ENCODE measurements around the gene LCA5L. TPM values are rescaled to one million over a fixed set of nuclear protein-coding genes. Genes with fewer than 3 reads are reported as not detected.

Gene LCA5L
- total and polyA plus RNA-seq, 2 of the 13 experiments (the other 11 are each of a cell fraction or from before 2014, with no cell fraction given): 0.13 to 0.55 TPM

GRCh38 chr21:39379986-39380891 lies 65.3 kb downstream of the LCA5L start (continued):
- TF ChIP-seq, protein P1, sequence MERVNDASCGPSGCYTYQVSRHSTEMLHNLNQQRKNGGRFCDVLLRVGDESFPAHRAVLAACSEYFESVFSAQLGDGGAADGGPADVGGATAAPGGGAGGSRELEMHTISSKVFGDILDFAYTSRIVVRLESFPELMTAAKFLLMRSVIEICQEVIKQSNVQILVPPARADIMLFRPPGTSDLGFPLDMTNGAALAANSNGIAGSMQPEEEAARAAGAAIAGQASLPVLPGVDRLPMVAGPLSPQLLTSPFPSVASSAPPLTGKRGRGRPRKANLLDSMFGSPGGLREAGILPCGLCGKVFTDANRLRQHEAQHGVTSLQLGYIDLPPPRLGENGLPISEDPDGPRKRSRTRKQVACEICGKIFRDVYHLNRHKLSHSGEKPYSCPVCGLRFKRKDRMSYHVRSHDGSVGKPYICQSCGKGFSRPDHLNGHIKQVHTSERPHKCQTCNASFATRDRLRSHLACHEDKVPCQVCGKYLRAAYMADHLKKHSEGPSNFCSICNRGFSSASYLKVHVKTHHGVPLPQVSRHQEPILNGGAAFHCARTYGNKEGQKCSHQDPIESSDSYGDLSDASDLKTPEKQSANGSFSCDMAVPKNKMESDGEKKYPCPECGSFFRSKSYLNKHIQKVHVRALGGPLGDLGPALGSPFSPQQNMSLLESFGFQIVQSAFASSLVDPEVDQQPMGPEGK (CRISPR knock-in tag; IDR thresholded peaks at IDR 0.05): 0 out of 2 replicates have a peak, but pooled peaks have one; percentile 11

DNA sequence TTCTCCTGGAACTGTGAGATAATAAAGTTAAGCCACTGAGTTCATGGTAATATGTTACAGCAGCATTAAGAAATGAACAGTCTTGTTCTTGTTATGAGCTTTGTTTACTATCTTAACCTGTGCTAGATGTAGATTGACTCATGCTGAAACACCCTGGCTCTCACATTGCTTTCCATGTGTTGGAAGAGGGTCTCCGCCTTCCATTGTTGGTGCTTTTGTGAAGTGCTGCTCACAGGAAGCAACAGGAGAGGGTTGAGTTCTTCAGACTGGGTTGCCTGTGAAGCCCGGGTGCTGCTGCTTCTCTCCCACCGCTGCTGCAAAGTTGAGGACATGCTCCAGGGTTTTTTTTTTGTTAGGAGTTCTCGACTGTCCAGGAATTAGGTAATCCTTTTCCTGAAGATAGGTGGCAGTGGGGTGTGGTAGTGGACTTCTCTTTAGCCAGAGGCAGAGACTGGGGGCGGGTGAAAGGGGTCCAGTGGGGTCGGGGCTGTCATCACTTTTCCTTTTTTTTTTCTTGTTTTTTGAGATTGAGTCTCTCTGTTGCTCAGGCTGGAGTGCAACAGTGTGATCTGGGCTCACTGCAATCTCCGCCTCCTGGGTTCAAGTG lies 68.0 kb downstream of the LCA5L start:
- intact Hi-C loops (cut with micrococcal nuclease; ENCODE audit: unreplicated experiment) (no loop called here), in situ Hi-C loops (cut with HindIII; ENCODE audit: extremely low pct_ligation_motif_present, low pct_unique_long_range_greater_than_20kb) (no loop called here)
- H3K4me1 ChIP-seq (ENCODE audit: insufficient read depth, low read length): peaks cover 45% of the 10 kb centered on the region
- H3K79me2 ChIP-seq (ENCODE audit: insufficient read depth, low read length): peaks cover 18% of the 10 kb centered on the region
- peak overlapping the region; percentile 65 for H3K4me2 ChIP-seq (ENCODE audit: low read depth, low read length)
- H3K36me3 ChIP-seq (replicated peaks in 1 of 2; ENCODE audit: control insufficient read depth in 1 of 2, insufficient read depth in 2 of 2, low read length in 2 of 2): no peaks in the 10 kb centered on the region
- POLR2A ChIA-PET: interaction anchor here (1.1 to 1.4 kb wide), 2 partner anchors 8 to 10 kb away, joined by 3 to 4 read pairs; no protein-coding TSS in a partner anchor
- ATAC-seq (no peak), FAIRE-seq (no peak), DNase-seq (ENCODE audit: low spot score) (peak; percentile 20)
- peak overlapping the region; percentile 98 for H2AFZ ChIP-seq (ENCODE audit: low read length)
- no peak overlapping the region for H3K27ac ChIP-seq (ENCODE audit: extremely low read length, insufficient read depth, low read length)
- no peaks in the 10 kb centered on the region; a peak in 1 of 5 replicates for H3K27me3 ChIP-seq (ENCODE audit: control insufficient read depth in 1 of 2, insufficient read depth in 2 of 2, low read length in 2 of 2)
- BruUV-seq (replicated peaks): no TSS peak
- peak overlapping the region; percentile 51; the same call in 1 of the 2 replicates for H3K9ac ChIP-seq (ENCODE audit: insufficient read depth, low read depth, low read length)
- 29% methylated on average over 7 of the region's 7 CpGs for WGBS (ENCODE audit: low lambda C conversion rate)
- CTCF ChIA-PET (ENCODE audit: low intra/inter-chr PET ratio, low total read pairs): interaction anchor here (1.3 kb wide), 1 partner anchor 10 kb away, joined by 5 read pairs; no protein-coding TSS in a partner anchor
- TF ChIP-seq ZNF3 (CRISPR knock-in tag; IDR thresholded peaks at IDR 0.05) (no peak), KLF12 (CRISPR knock-in tag; IDR thresholded peaks at IDR 0.05; ENCODE audit: borderline replicate concordance) (peak; percentile 46; the same call in 1 of the 2 replicates), CTCF (CRISPR knock-in tag; IDR thresholded peaks at IDR 0.05) (0 out of 2 replicates have a peak, but pooled peaks have one; percentile 21)
- TF ChIP-seq, protein P2, sequence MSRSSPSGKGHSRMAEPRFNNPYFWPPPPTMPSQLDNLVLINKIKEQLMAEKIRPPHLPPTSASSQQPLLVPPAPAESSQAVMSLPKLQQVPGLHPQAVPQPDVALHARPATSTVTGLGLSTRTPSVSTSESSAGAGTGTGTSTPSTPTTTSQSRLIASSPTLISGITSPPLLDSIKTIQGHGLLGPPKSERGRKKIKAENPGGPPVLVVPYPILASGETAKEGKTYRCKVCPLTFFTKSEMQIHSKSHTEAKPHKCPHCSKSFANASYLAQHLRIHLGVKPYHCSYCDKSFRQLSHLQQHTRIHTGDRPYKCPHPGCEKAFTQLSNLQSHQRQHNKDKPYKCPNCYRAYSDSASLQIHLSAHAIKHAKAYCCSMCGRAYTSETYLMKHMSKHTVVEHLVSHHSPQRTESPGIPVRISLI (CRISPR knock-in tag; IDR thresholded peaks at IDR 0.05; ENCODE audit: borderline replicate concordance): peak; percentile 43; the same call in 1 of the 2 replicates
- no peaks in the 10 kb centered on the region for H3K9me3 ChIP-seq (ENCODE audit: low read length)
- H4K20me1 ChIP-seq (ENCODE audit: insufficient read depth, low read length): no peaks in the 10 kb centered on the region
- H3K4me3 ChIP-seq (replicated peaks in 1 of 3; ENCODE audit: insufficient read depth in 1 of 3, low read depth in 2 of 3, low read length in 3 of 3): peak overlapping the region; percentile 1 to 21 (median 3); a peak in 3 of 6 replicates
